ENCODE measurements around the gene RARG.

Gene RARG

DNA sequence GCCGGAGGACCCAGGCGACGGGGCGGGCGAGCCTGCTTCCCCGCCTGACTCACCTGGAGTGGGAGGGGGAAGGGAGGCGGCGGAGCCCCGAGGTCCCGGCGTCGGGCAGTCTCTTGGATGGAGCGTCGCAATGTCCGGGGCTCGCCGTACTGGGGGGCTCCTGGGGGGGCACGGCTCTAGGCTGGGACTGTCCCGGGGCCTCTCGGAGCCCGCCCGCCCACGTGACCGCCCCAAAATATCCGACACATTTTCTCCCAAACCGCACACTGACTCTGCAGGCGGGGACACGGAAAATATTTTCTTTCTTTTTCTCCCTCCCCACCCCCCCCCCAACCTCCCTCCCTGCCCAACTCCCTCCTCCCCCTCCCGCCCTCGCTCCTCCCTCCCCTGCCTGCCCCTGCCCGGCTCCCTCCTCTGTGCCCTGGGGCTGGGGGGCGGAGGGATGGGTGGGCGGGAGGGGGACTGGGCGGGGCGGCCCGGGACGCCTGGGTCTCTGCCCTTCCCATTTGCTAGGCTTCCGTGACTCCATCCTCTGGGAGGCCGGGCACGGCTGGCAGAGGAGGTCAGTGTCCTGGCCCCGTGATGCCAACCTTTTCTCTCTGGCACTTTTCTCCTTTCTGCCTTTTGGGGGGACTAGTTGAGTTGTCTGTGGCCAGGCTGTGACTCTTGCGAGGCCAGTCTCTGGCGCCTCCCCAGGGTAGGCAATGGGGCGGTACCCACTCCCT, at the start of gene RARG:
TSS of gene RARG (minus strand) at position 289 of the 725 bp plus-strand sequence. CDS start 4,664 bp downstream, outside the sequence.
- DNase-seq (ENCODE audit: low read depth): no peak

DNA sequence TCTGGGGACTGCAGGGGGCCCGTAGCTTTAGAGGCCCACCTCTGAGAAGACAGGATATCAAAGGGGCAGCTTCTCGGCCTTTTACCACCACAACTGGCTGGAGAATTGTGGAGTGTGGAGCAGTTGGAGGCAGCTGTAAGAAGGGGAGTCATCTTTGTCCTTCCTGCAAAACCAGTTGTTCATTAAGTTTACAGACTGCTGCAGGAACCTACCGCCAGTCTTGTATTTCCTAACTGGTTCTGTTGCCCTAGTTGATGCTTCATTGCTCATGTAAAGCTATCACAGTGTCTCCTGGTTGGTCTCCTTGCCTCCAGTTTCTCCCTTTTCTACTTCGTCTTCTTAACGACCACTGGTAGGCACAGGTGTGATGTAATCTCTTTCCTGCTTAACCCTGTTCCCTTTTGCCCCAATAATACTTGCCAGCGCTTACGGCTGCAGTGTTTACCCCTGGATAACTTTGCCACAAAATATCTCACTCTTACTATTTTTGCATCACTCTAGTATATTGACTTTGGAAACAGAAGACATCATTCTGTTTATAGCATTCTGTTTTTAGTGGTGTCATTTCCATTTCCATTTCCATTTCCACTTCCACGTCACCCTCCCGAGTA, 48.0 kb upstream of the RARG start:
- DNase-seq (ENCODE audit: low read depth): no peak

DNA sequence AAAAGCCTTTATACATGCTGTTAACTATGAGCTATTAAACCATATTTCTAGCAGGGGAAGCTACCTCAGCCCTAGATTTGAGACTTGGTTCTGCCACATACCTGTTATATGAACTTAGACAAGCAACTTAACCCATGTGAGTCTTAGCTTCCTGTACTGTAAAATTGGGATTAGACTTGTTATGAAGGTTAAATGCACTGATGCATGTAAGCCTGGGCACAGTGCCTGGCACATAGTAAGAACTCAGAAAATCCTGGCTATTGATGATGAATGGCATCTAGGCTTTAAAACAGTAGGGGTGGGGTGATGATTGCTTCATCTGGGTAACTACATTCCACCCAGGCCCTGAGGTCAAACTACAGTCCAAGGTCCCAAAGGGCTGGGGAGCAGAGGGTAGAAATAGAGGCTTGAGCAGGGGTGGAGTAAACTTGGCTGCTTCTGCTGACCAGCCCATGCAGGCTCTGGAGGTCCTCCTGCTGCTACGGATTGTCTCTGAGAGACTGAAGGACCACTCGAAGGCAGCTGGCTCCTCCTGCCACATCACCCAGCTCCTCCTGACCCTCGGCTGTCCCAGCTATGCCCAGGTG, 47.4 kb upstream of the RARG start:
- no peak for DNase-seq (ENCODE audit: low read depth)

- DNase-seq (ENCODE audit: low read depth): no peak
Measured at GRCh38 chr12:53277981-53278380, 46.0 kb upstream of the RARG start.

GRCh38 chr12:53276511-53276910, 44.5 kb upstream of the RARG start:
- no peak for DNase-seq (ENCODE audit: low read depth)

DNA sequence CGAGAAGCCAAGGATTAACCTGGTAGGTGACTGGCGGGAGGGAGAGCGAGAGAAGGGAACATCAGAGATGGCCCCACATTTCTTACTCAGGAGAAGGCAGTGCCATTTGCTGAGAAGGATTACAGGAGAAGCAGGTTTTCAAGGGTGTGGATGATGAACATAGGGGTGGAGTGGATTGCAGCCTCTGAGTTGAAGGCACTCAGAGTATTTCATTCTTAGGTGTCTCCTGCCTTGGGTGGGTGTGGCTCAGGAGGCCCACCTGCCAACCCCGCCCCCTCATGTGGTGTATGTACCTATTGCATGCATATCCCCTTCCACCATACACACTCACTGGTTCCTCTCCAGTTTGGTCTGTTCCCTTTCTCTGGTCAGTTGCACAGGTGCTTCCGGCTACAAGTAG, 42.4 kb upstream of the RARG start:
- DNase-seq (ENCODE audit: low read depth): no peak

GRCh38 chr12:53268630-53269562, 36.9 kb upstream of the RARG start:
- DNase-seq (ENCODE audit: low read depth): no peak

DNA sequence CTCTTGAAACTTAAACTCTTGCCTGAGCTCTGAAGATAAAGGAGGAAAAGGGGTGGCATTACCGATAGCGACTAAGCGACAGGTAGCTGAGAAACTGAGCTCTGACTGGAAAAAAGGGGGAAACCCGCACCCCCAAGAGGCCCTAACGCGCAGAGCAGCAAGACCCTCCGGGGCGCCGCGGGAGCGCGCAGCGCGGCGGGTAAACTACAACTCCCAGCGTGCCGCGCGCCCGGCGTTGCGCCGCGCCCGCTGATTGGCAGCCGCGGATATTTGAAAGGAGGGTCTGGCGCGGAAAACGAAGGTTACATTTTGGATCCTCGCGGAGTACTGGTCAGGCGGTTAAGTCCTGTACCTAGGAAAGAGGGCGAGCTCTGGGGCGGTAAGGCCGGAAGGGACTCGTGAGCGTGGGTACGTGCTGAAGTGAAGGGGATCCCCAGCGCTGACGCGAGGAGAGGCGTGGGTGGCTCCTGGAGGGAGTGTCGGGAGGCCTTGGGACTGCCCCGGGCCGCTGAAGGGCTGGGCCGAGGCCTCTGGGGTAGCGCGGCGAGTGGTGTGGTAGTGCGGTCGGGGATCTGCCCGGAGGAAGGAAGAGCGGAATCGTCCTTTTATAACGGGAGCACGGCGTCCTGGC, 36.1 kb upstream of the RARG start, which contains the start of gene ESPL1:
TSS of gene ESPL1 (plus strand) at position 301 of the 631 bp plus-strand sequence. CDS start 468 bp downstream, outside the sequence.
- peak; percentile 24 for DNase-seq (ENCODE audit: low read depth)

DNA sequence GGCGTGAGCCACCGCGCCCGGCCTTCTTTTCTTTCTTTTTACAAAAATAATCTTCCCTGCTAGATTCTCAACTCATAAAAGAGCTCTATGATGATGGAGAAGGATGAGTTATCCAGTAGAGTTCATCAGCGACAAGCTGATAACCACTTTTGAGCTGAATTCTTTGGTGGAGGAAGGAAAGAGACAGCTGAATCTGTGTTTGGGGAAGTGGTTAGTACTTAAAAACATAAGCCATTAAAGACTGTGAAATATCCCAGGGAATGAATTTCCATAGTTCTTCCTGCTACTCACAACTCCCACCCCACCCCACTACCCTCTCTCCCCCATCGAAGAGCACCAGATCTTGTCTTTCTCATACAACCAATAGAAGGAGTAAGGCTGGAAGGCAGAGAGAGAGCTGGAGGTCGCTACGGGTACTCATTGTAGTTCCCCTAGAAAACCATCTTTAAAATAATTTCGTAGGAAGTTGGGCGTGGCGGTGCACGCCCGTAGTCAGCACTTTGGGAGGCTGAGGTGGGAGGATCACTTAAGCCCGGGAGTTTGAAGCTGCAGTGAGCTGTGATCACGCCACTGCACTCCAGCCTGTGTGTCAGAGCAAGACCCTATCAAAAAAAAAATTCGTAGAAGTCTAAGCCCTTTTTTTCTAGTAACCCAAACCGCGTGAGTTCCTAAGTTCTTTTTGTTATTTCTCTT, 35.4 kb upstream of the RARG start:
- DNase-seq (ENCODE audit: low read depth): no peak

DNA sequence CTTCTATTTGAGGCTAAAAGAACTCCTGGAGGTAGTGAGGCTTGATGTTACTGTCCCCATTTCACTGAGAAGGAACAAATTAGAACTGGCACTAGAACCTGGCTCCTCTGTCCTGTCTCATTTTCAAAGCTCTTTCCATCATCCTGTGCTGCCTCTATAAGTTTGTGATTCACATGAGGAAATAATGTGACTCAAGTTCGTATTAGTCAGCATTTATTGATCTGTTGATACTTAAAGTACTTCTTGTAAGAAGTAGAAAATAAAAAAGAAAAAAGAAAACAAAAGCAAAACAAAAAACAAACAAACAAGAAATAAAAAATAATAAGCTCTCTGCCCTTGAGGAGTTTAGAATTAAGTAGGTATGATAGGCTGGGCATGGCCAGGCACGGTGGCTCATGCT, 33.8 kb upstream of the RARG start:
- no peak for DNase-seq (ENCODE audit: low read depth)

DNA sequence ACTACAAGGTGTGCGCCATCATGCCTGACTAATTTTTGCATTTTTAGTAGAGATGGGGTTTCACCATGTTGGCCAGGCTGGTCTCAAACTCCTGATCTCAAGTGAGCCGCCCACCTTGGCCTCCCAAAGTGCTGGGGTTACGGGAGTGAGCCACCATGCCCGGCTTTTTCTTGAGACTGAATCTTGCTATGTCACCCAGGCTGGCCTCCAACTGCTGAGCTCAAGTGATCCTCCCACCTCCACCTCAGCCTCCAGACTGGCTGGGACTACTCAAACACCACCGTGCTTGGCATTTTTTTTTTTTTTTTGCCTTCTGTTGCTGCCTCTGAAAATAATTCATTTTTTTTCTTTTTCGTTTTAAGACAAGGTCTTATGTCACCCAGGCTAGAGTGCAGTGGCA, 27.9 kb upstream of the RARG start:
- DNase-seq (ENCODE audit: low read depth): no peak

- no peak for DNase-seq (ENCODE audit: low read depth)
Measured at GRCh38 chr12:53258541-53259539, 26.8 kb upstream of the RARG start.

DNA sequence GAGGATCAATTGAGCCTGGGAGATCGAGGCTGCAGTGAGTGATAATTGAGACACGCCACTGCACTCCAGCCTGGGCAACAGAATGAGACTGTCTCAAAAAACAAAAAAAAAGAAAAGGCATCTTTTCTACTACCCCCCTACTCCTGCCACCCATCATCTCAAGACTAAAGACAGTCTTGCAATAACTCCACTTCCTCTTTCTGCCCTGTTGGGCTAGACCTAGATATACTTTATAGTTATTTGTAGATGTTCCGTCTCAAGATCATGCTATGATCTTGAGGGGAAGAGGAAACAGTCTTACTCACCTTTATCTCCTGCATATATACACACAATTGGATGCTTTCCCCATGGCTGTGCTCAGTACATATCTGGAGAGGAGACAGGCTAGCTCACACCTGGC, 24.0 kb upstream of the RARG start:
- no peak for DNase-seq (ENCODE audit: low read depth)

DNA sequence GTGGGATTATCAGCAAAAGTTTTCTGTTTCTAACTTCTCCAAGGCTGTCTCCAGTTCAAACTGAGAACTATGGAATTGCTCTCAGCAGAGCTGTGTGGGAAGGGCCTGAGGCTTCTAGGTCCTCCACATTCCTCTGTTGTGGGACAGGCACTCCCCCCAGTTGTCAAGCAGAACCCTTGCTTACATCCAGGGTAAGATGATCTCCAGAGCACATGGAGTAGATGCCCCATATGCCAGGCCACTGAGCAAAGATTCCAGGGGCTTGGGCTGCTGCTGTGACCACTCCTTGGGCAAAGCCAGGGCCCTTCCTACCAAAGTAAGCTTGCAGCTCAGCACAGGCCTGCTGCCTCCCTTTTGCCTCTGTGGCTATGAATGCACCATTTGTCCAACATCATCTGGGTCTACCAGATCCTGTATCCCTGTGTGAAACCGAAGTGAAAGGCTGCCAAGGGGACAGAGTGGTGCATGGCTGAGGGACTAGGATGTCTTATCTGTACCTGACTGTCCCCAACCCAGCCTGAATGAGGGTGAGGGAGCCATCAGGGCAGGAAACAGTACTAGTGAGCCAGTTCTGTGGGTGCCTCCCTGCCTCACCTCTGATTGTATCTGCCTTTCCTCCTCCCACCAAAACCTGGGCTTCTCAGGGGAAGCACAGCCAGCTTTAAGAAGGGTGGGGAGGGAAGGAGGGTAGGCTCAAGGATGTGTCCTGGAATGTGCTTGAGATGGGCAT, 23.0 kb upstream of the RARG start:
- no peak for DNase-seq (ENCODE audit: low read depth)

GRCh38 chr12:53253298-53253697, 21.3 kb upstream of the RARG start:
- no peak for DNase-seq (ENCODE audit: low read depth)

DNA sequence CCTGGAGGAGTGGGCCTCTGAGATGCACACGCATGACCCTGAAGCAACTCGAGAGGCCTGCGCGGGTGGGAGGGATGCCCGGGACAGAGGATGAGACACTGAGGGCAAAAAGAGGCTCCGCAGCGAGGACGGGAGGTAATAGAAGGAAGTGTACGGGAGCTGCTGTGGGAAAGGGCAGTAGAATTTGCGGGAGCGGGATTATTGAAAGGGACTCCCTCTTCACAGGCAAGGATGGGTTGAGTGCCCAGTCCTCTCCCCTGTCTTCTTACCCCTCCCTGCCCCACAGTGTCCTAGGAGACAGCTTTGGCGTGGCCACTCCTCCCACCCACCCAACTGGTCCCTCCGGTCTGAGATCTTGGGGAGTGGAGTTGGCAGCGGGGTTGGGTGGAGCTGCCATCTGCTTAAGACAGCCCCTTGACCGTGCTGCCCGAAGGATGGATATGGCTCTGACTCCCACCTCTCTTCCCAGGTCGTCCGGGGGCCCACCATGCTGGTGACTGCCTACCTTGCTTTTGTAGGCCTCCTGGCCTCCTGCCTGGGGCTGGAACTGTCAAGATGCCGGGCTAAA, 20.4 kb upstream of the RARG start:
- DNase-seq (ENCODE audit: low read depth): no peak

DNA sequence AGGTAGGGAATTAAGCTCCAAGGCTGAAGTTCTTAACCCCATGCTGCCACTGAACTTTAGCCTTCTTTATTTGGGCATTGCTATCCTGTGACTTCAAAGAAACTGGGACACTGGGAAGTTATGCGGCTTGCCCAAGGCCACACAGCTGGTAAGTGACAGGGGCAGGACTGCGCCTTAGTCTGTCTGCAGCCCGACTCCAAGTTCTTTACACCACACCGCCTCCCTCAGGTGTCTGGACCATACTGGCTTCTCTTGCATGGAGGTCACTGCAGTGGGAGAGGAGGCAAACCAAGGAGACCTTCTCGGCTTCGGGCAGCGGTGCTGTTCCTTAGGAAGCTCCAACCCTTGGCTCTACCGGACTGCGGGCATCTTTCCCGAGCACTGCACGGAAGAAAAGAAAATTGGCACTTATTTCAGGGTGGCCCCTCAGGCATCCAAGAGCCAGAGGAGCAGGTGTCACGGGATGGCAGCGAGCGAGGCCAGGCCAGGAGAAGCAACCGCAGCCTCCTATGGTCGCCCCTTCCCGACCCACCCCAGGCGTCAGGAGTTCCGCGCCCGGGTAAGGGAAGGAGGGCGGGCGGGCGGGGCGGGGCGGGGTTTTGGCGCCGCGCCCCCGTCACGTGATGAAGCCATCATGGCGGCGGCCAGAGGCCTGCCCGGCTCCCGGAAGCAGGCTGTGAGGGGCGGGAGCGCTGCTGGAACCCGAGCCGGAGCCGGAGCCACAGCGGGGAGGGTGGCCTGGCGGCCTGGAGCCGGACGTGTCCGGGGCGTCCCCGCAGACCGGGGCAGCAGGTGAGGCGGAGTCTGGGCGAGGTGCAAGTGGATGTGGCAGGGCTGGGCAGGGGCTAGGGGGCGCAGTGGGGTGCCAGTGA, 19.7 kb upstream of the RARG start:
- DNase-seq (ENCODE audit: low read depth): no peak

GRCh38 chr12:53245286-53245685, 13.3 kb upstream of the RARG start:
- no peak for DNase-seq (ENCODE audit: low read depth)
